GM18861 (cell line): ENCODE data around the gene OXSR1.

Experiments used
- ATAC-seq: cut with Tn5 transposase; IDR thresholded peaks from one replicate; pipeline ENCODE4 v1.9.1; 2021; ENCODE audit not compliant: unreplicated experiment

Gene OXSR1

GRCh38 chr3:38297947-38298711, 132.8 kb downstream of the OXSR1 start:
- no peak for ATAC-seq
